Pancreas (tissue), 10 donors: ENCODE results near the gene FOS. TPM values are rescaled to one million over a fixed set of nuclear protein-coding genes. Genes with fewer than 3 reads are reported as not detected.

Source experiments
- ATAC-seq, 4 donors: fragments of 200-7000 bp; cut with Tn5 transposase; one replicate each; pipeline versions ENCODE4 v1.8.0 to v1.9.1; 2020; ENCODE audit warnings: mild to moderate bottlenecking in 4 of 4, moderate library complexity in 4 of 4
- DNase-seq, 6 donors: peaks; one replicate each; pipeline ENCODE4 v3.0.0-alpha.2; 2020
- FAIRE-seq: peaks from 2 replicates; lab custom pipeline; 2012; peaks lifted over from hg19 to GRCh38; lab: Jason Lieb, UNC
- H3K27ac ChIP-seq, 4 donors: fragments of 200-600 bp; sonication (generic); 1 replicate in 3 of 4; 2 replicates in 1 of 4; pipeline versions ENCODE4 v1.5.0 to v1.8.0; 2020
- H3K27me3 ChIP-seq, 4 donors: fragments of 200-600 bp; one replicate each; pipeline ENCODE4 v1.8.0; 2021
- H3K36me3 ChIP-seq, 3 donors: fragments of 200-600 bp; sonication (generic) in 1 of 3; one replicate each; pipeline versions ENCODE4 v1.5.0 to v1.8.0; 2020 to 2021
- H3K4me1 ChIP-seq, 3 donors: fragments of 200-600 bp; one replicate each; pipeline ENCODE4 v1.8.0; 2021
- H3K4me3 ChIP-seq, 4 donors: fragments of 200-600 bp; sonication (generic) in 2 of 4; one replicate each; pipeline versions ENCODE4 v1.5.0 to v1.8.0; 2020 to 2021
- H3K9me3 ChIP-seq, 4 donors: fragments of 200-600 bp; one replicate each; pipeline ENCODE4 v1.8.0; 2021
- CTCF ChIP-seq, 4 donors: fragments of 200-600 bp; sonication (generic) in 3 of 4; IDR thresholded peaks; one replicate each; pipeline versions ENCODE4 v1.5.0 to v1.8.0; 2021; ENCODE audit warnings: antibody characterized with exemption in 4 of 4
- WGBS, 2 donors: extraction: QIAGEN DNeasy Blood & Tissue Kit; methylation state at CpG; one replicate each; pipeline ENCODE4 v1.1.7; 2013; 5-methylcytosine and 5-hydroxymethylcytosine counted together
- intact Hi-C, 3 donors: fragments of 100-400 bp; cut with DNase I; formaldehyde crosslinking; loops; one replicate each; pipeline versions ENCODE4 v1.11.1 to v1.14.2; 2022
- polyA plus RNA-seq, 2 donors: library from polyadenylated mRNA; stranded (reverse); fragments of 200-250 nt; gene quantifications; one replicate each; pipeline ENCODE4 v1.2.3, GENCODE V29; 2013
- total RNA-seq, 6 donors: library from RNA; stranded (reverse); fragmentation: NEBNext Ultra II Directional in 4 of 6; extraction: Animal tissue kit (Norgen Biotek cat#: 25700) in 4 of 6; gene quantifications; one replicate each; pipeline versions ENCODE4 v1.2.1 to v1.2.4, GENCODE V29; 2021 to 2023
- donor health status: healthy with polysubstance abuse.
- donor health status: DM: no; HTN: no; CAD: no; lungs with moderate emphysema.
- donor health status: DM: no; HTN: no; CAD: no.
- donor health status: control.
- donor health status: control.
- donor health status: Bipolar disorder and iron deficiency.
- donor health status: DM: yes; HTN: yes; CAD: no.
- donor health status: DM: no; HTN: no; CAD: no.
- donor health status: DM: no; HTN: no; CAD: no.
- donor health status: DM: yes; HTN: yes; CAD: no.

FOS gene
- total and polyA plus RNA-seq, 8 donors, result 56.4 to 303 (median 98.2) TPM

DNA sequence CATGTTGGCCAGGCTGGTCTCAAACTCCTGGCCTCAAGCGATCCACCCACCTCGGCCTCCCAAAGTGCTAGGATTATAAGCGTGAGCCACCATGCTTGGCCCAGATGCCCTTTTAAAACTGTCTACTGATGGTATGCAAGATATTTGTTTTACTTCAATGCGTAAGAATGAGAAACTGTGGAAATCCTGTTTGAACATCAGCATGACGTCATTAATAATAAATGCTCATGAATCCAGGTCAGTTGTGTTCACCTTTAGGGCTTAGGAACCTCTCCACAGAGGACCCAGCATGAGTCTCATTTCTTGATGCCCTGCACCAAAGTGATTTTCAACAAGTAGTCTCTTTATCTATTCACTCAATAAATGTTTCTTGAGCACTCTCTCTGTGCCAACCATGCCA is 34.5 kb upstream of the FOS start:
- FAIRE-seq, result no peak
- DNase-seq, result no peak
- no peak overlapping the region for H3K4me3 ChIP-seq
- H3K27ac ChIP-seq, result no peak overlapping the region
- ATAC-seq, result no peak
- 92 to 94% methylated on average over 5 of the region's 5 CpGs for WGBS, 2 donors
- H3K4me1 ChIP-seq, result peaks cover 0 to 2% (median 0%) of the 10 kb centered on the region in 3 donors
- intact Hi-C loops, result no loop called here
- no peaks in the 10 kb centered on the region for H3K27me3 ChIP-seq
- no peaks in the 10 kb centered on the region for H3K9me3 ChIP-seq
- no peaks in the 10 kb centered on the region for H3K36me3 ChIP-seq
- TF ChIP-seq CTCF (IDR thresholded peaks at IDR 0.05), result no peak

GRCh38 chr14:75246546-75247285 is 31.9 kb upstream of the FOS start:
- Histone ChIP-seq H3K4me1 (peaks cover 0 to 3% (median 0%) of the 10 kb centered on the region in 3 donors), H3K36me3 (no peaks in the 10 kb centered on the region), H3K9me3 (no peaks in the 10 kb centered on the region), H3K27ac (no peak overlapping the region), H3K4me3 (no peak overlapping the region), H3K27me3 (no peaks in the 10 kb centered on the region)
- no peak for TF ChIP-seq CTCF (IDR thresholded peaks at IDR 0.05)
- intact Hi-C loops, result no loop called here
- ATAC-seq (no peak), DNase-seq (no peak), FAIRE-seq (no peak)
- 81 to 87% methylated on average over 7 of the region's 7 CpGs for WGBS, 2 donors

GRCh38 chr14:75247286-75247922 is 31.2 kb upstream of the FOS start:
- TF ChIP-seq CTCF (IDR thresholded peaks at IDR 0.05), result no peak
- no peaks in the 10 kb centered on the region for H3K27me3 ChIP-seq
- intact Hi-C loops, result no loop called here
- WGBS, 2 donors, result 72 to 73% methylated on average over 15 of the region's 15 CpGs
- H3K27ac ChIP-seq, result no peak overlapping the region
- H3K9me3 ChIP-seq, result no peaks in the 10 kb centered on the region
- no peak overlapping the region for H3K4me3 ChIP-seq
- H3K4me1 ChIP-seq, result peaks cover 2 to 4% (median 3%) of the 10 kb centered on the region in 3 donors
- ATAC-seq, result no peak
- no peak for FAIRE-seq
- no peak for DNase-seq
- H3K36me3 ChIP-seq, result no peaks in the 10 kb centered on the region

DNA sequence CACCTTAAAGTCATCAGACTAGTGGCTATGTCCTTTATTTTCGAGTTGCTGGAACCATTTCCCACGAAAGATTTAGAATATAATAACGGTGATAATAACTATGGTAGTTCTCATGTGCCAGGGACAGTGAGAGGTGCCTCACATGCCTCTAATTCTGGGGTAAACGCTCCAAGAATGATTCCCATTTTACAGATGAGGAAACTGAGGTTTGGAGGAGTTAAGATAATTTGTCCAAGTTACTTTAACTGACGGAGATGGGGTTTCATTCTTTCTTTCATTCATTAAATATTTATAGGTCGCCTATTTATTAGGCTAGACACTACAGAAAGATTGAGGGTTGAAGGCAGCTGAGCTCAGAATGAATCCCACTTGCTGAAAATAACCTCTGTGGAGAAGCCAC is 30.7 kb upstream of the FOS start:
- no peaks in the 10 kb centered on the region for H3K9me3 ChIP-seq
- ATAC-seq, result no peak
- 83 to 87% methylated on average over 6 of the region's 6 CpGs for WGBS, 2 donors
- no peak overlapping the region for H3K4me3 ChIP-seq
- TF ChIP-seq CTCF (IDR thresholded peaks at IDR 0.05), result no peak
- FAIRE-seq, result no peak
- intact Hi-C loops, result no loop called here
- H3K36me3 ChIP-seq, result no peaks in the 10 kb centered on the region
- no peaks in the 10 kb centered on the region for H3K27me3 ChIP-seq
- no peak overlapping the region for H3K27ac ChIP-seq
- no peak for DNase-seq
- H3K4me1 ChIP-seq, result peaks cover 4 to 8% (median 7%) of the 10 kb centered on the region in 3 donors
